Peyer's patch (tissue), 4 donors: Measurements from ENCODE around the gene SPRED3. TPM values are rescaled to one million over a fixed set of nuclear protein-coding genes. Genes with fewer than 3 reads are reported as not detected.

ENCODE experiments used
- DNase-seq, 3 donors: peaks; one replicate each; pipeline ENCODE4 v3.0.0-alpha.2; 2017 to 2019
- H3K27ac ChIP-seq, 4 donors: fragments of 200-600 bp; sonication (generic); one replicate each; pipeline ENCODE4 v1.5.1; 2016 to 2019
- H3K27me3 ChIP-seq, 2 donors: fragments of 200-600 bp; sonication (generic); one replicate each; pipeline ENCODE4 v1.5.1; 2019
- H3K36me3 ChIP-seq, 3 donors: fragments of 200-600 bp; sonication (generic); one replicate each; pipeline ENCODE4 v1.5.1; 2016 to 2019
- H3K4me1 ChIP-seq, 4 donors: fragments of 200-600 bp; sonication (generic); one replicate each; pipeline ENCODE4 v1.5.1; 2016 to 2019
- H3K4me3 ChIP-seq, 4 donors: fragments of 200-600 bp; sonication (generic); 1 replicate in 3 of 4; 2 replicates in 1 of 4; pipeline ENCODE4 v1.5.1; 2016 to 2019; ENCODE audit warnings: mild to moderate bottlenecking in 1 of 4
- H3K9me3 ChIP-seq, 4 donors: fragments of 200-600 bp; sonication (generic); one replicate each; pipeline ENCODE4 v1.5.1; 2016 to 2019; ENCODE audit warnings: mild to moderate bottlenecking in 1 of 4
- CTCF ChIP-seq, 6 experiments: fragments of 450-650 bp in 4 of 6; fragments of 200-600 bp in 2 of 6; sonication (generic) in 1 of 6; IDR thresholded peaks; one replicate each; pipeline ENCODE4 v1.5.1; 2017 to 2019; ENCODE audit warnings: antibody characterized with exemption in 6 of 6, mild to moderate bottlenecking in 3 of 6, moderate library complexity in 1 of 6
- POLR2A ChIP-seq, 2 donors: fragments of 450-650 bp; IDR thresholded peaks; one replicate each; pipeline ENCODE4 v1.5.1; 2017; ENCODE audit warnings: antibody characterized with exemption in 2 of 2, mild to moderate bottlenecking in 2 of 2, moderate library complexity in 2 of 2
- total RNA-seq, 4 donors: library from RNA; depleted of rRNA; stranded (reverse); fragments of >200 nt; gene quantifications; one replicate each; pipeline ENCODE4 v1.1.0, GENCODE V29; 2016

Gene SPRED3
- total RNA-seq, 4 donors from 2014 or later: 0.88 to 5.9 (median 2.4) TPM; not detected in 1

- no peak for DNase-seq
- no peaks in the 10 kb centered on the region for H3K4me1 ChIP-seq
- no peaks in the 10 kb centered on the region for H3K9me3 ChIP-seq
- no peaks in the 10 kb centered on the region for H3K27me3 ChIP-seq
- no peak overlapping the region for H3K27ac ChIP-seq
- no peak overlapping the region for H3K4me3 ChIP-seq
- TF ChIP-seq CTCF (IDR thresholded peaks at IDR 0.05) (no peak), POLR2A (IDR thresholded peaks at IDR 0.05) (no peak)
- H3K36me3 ChIP-seq: no peaks in the 10 kb centered on the region
Observed at GRCh38 chr19:38440592-38440991, 52.1 kb downstream of the SPRED3 start.

DNA sequence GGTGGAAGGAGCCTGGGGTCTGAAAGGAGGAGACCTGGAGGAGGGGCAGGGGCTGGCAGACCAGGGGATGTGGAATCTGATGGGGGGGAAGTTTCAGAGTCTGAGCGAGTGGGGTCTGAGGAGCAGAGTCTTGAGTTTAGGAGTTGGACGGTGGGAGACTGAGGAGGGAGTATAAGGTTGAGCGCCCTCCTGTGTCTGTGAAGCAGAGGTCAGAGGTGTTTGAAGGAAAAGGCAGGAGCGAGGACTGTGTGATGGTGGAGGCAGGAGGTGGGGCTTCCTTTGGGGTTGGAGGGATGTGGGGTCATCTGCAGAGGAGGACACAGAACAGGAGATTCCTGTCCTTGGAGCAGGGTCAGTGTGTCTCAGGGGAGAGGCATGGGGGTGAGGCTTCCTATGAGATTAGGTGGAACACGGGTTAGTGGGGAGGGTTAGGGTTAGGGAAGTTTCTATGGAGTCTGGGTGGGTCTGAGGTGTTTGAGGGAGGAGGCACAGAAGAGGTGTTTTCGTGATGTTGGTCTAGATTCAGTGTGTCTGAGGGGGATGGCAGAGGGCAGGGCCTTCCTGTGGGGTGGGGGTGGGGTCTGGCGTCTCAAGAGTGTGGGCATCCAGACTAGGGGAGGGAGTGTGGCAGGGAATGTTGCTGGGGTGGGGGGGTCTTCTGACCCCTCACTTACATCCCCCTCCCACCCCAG is 53.3 kb downstream of the SPRED3 start:
- no peak overlapping the region for H3K4me3 ChIP-seq
- H3K27me3 ChIP-seq: no peaks in the 10 kb centered on the region
- DNase-seq: no peak
- H3K4me1 ChIP-seq: no peaks in the 10 kb centered on the region
- no peaks in the 10 kb centered on the region for H3K36me3 ChIP-seq
- H3K27ac ChIP-seq: no peak overlapping the region
- no peaks in the 10 kb centered on the region for H3K9me3 ChIP-seq
- TF ChIP-seq POLR2A (IDR thresholded peaks at IDR 0.05) (no peak), CTCF (IDR thresholded peaks at IDR 0.05) (no peak)

DNA sequence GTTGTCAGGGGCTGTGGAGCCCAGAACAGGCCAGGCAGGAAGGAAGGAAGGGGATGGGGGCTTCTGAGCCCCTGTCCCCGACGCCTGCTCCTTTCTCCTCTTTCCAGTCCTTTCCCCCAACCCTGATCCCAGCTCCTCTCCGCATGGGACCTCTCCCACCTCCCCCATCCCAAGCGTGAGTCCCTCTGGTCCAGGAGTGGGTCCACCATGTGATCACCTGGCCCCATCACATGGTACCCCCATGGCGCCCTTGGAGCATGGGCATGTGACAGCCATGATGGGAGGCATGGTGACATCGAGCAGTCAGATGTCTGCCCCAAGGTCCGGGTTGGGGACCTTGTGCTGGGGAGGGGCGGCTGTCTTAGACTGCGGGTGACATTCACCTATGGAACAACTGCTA is 54.2 kb downstream of the SPRED3 start:
- no peak overlapping the region for H3K27ac ChIP-seq
- no peaks in the 10 kb centered on the region for H3K36me3 ChIP-seq
- H3K27me3 ChIP-seq: no peaks in the 10 kb centered on the region
- no peaks in the 10 kb centered on the region for H3K9me3 ChIP-seq
- no peak overlapping the region for H3K4me3 ChIP-seq
- H3K4me1 ChIP-seq: no peaks in the 10 kb centered on the region
- no peak for DNase-seq
- TF ChIP-seq POLR2A (IDR thresholded peaks at IDR 0.05): no peak
- no peak for TF ChIP-seq CTCF (IDR thresholded peaks at IDR 0.05)

GRCh38 chr19:38443458-38443999 is 55.0 kb downstream of the SPRED3 start:
- Histone ChIP-seq H3K9me3 (no peaks in the 10 kb centered on the region), H3K4me1 (no peaks in the 10 kb centered on the region), H3K27ac (no peak overlapping the region), H3K36me3 (no peaks in the 10 kb centered on the region), H3K4me3 (no peak overlapping the region), H3K27me3 (no peaks in the 10 kb centered on the region)
- TF ChIP-seq CTCF (IDR thresholded peaks at IDR 0.05): no peak
- no peak for TF ChIP-seq POLR2A (IDR thresholded peaks at IDR 0.05)
- DNase-seq: no peak

GRCh38 chr19:38444026-38444425 is 55.5 kb downstream of the SPRED3 start:
- TF ChIP-seq CTCF (IDR thresholded peaks at IDR 0.05) (no peak), POLR2A (IDR thresholded peaks at IDR 0.05) (no peak)
- Histone ChIP-seq H3K36me3 (no peaks in the 10 kb centered on the region), H3K4me1 (no peaks in the 10 kb centered on the region), H3K9me3 (no peaks in the 10 kb centered on the region), H3K4me3 (no peak overlapping the region), H3K27me3 (no peaks in the 10 kb centered on the region), H3K27ac (no peak overlapping the region)
- no peak for DNase-seq
